ENCODE data around the gene CACNB4. TPM values are rescaled to one million over a fixed set of nuclear protein-coding genes. Genes with fewer than 3 reads are reported as not detected.

CACNB4 gene
- total and polyA plus RNA-seq, 2 of the 4 experiments (the other 2 are of a cell fraction): 0.12 to 0.36 TPM

DNA sequence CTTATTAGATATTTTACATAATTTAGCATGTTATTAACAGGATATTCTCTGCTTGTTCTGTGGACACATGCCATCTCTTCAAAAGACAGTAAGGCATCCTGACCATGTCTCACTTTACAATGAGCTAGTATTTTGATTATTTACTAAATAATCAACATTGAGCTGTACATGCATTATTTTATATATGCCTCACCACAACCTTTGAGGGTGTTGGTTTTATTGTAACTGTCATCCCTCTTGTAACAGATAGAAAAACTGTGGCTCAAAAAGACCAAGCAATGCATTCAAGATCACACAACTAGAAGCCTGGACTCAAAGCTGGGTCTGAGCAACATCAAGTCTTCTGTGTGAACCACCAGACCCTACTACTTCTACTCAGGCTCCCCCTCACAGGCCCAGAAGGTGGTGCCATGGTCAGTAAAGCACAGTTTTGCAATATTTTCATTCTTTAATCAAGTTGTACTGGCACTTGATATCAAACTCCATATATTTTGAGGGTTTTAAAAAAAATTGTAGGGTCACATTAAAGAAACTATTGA is 165.5 kb downstream of the CACNB4 start:
- H3K23ac ChIP-seq (ENCODE audit: low read depth, low read length): no peak overlapping the region
- no peaks in the 10 kb centered on the region for H3K4me1 ChIP-seq (ENCODE audit: control insufficient read depth, insufficient read depth, low read length)
- H3K4me3 ChIP-seq (ENCODE audit: insufficient read depth, low read depth, low read length): no peak overlapping the region
- H4K91ac ChIP-seq (ENCODE audit: insufficient read depth, low read depth, low read length): no peak overlapping the region
- H3K9me3 ChIP-seq (ENCODE audit: control insufficient read depth, insufficient read depth, low read length): no peaks in the 10 kb centered on the region
- H2AK5ac ChIP-seq (ENCODE audit: low read depth, low read length): no peak overlapping the region
- H3K9me1 ChIP-seq (ENCODE audit: insufficient read depth, low read length): no peaks in the 10 kb centered on the region
- in situ Hi-C loops (cut with MboI; ENCODE audit: low sequenced_read_pairs): no loop called here
- no peaks in the 10 kb centered on the region for H3K36me3 ChIP-seq (ENCODE audit: control insufficient read depth, insufficient read depth, low read length)
- no peaks in the 10 kb centered on the region for H3K79me1 ChIP-seq (ENCODE audit: low read depth in 1 of 2, low read length in 2 of 2)
- intact Hi-C loops (cut with micrococcal nuclease): no loop called here
- H3K4me2 ChIP-seq (ENCODE audit: low read depth, low read length): no peak overlapping the region
- no peak overlapping the region for H4K8ac ChIP-seq (ENCODE audit: low read depth in 2 of 2, low read length in 2 of 2)
- H4K5ac ChIP-seq (ENCODE audit: low read depth, low read length): no peak overlapping the region
- no peak overlapping the region for H3K18ac ChIP-seq (ENCODE audit: low read depth, low read length)
- dilution Hi-C loops (cut with HindIII; ENCODE audit: low sequenced_read_pairs, unreplicated experiment): no loop called here
- ChIA-PET CTCF (no interaction called here), POLR2A (ENCODE audit: unreplicated experiment) (no interaction called here)
- no peak overlapping the region for H3K9ac ChIP-seq (ENCODE audit: low read depth, low read length)
- H3K27ac ChIP-seq (ENCODE audit: insufficient read depth, low read length): no peak overlapping the region
- no peak overlapping the region for H3K4ac ChIP-seq (ENCODE audit: low read depth, low read length)
- no peak overlapping the region for H2AK9ac ChIP-seq (replicated peaks; ENCODE audit: low read depth, low read length, poor library complexity)
- ATAC-seq (ENCODE audit: low read depth): no peak
- H3K56ac ChIP-seq (ENCODE audit: extremely low read depth, insufficient read depth, low read length): no peak overlapping the region
- no peak overlapping the region for H2BK15ac ChIP-seq (ENCODE audit: low read depth, low read length)
- no peak for DNase-seq
- H3K27me3 ChIP-seq (ENCODE audit: control insufficient read depth, insufficient read depth, low read length): no peaks in the 10 kb centered on the region
- no peak overlapping the region for H2BK120ac ChIP-seq (ENCODE audit: low read depth, low read length)
- TF ChIP-seq FOS (IDR thresholded peaks at IDR 0.05; ENCODE audit: low read depth, low read length): no peak
- no peak overlapping the region for H3K14ac ChIP-seq (replicated peaks; ENCODE audit: low read depth, low read length)
- no TSS peak for BruUV-seq (replicated peaks)
- H2BK20ac ChIP-seq (ENCODE audit: low read depth, low read length): no peak overlapping the region
- H2AFZ ChIP-seq (replicated peaks; ENCODE audit: low read length, poor library complexity): no peak overlapping the region
- H2BK5ac ChIP-seq (ENCODE audit: low read depth, low read length, poor library complexity, severe bottlenecking): no peak overlapping the region
- H4K20me1 ChIP-seq (ENCODE audit: insufficient read depth, low read length): no peaks in the 10 kb centered on the region
